Panc1 (cell line): ENCODE data around the gene NR2F1. TPM values are rescaled to one million over a fixed set of nuclear protein-coding genes. Genes with fewer than 3 reads are reported as not detected.

Experiments used
- ATAC-seq: fragments of 200-7000 bp; cut with Tn5 transposase; 2 replicates; pipeline ENCODE4 v1.9.1; 2020; ENCODE audit warnings: mild to moderate bottlenecking, moderate library complexity
- BruUV-seq: library from RNA; stranded (reverse); fragments of 400-500 nt; replicated peaks from 2 replicates; lab custom pipeline; 2021; lab: Mats Ljungman, UMichigan
- CTCF ChIA-PET: fragments of 300-600 bp; sonication (Branson Sonifier 250); formaldehyde crosslinking; loops from one replicate; lab custom pipeline; 2022; ENCODE audit warnings: antibody characterized with exemption; lab: Charles Lee
- POLR2A ChIA-PET: fragments of 300-600 bp; sonication (Branson Sonifier 250); formaldehyde crosslinking; loops from one replicate; lab custom pipeline; 2022; ENCODE audit warnings: antibody characterized with exemption; lab: Charles Lee
- DNase-seq: peaks from one replicate; pipeline ENCODE4 v3.0.0-alpha.2; 2010; ENCODE audit warnings: low read depth, low spot score
- H3K27ac ChIP-seq: 2 replicates; pipeline ENCODE4 v1.5.1; 2011; ENCODE audit warnings: mild to moderate bottlenecking, low read length, inconsistent platforms
- H3K27me3 ChIP-seq: fragments of 200-500 bp; sonication (Bioruptor generic); 2 replicates; pipeline ENCODE4 v1.6.0; 2014; ENCODE audit warnings: low read length, inconsistent platforms; ENCODE audit not compliant: control insufficient read depth, insufficient read depth
- H3K36me3 ChIP-seq: fragments of 200-500 bp; sonication (Bioruptor generic); 2 replicates; pipeline ENCODE4 v1.5.1; 2014; ENCODE audit warnings: inconsistent platforms, mild to moderate bottlenecking, low read length, moderate library complexity; ENCODE audit not compliant: control insufficient read depth, insufficient read depth
- H3K4me1 ChIP-seq: 2 replicates; pipeline ENCODE4 v1.5.1; 2011; ENCODE audit warnings: inconsistent platforms, mild to moderate bottlenecking, low read length, moderate library complexity; ENCODE audit not compliant: control insufficient read depth, insufficient read depth
- H3K4me3 ChIP-seq, 2 experiments: 2 replicates each; pipeline ENCODE4 v1.5.1; 2011 to 2012; ENCODE audit warnings: low read depth in 2 of 2, low read length in 2 of 2, mild to moderate bottlenecking in 2 of 2, inconsistent platforms in 1 of 2, moderate library complexity in 1 of 2
- H3K9me3 ChIP-seq: fragments of 200-500 bp; sonication (Bioruptor generic); 2 replicates; pipeline ENCODE4 v1.5.1; 2014; ENCODE audit warnings: low read depth, mild to moderate bottlenecking, inconsistent platforms, low read length, moderate library complexity; ENCODE audit not compliant: control insufficient read depth, insufficient read depth
- CTCF ChIP-seq: fragments of 450-650 bp; IDR thresholded peaks from 2 replicates; pipeline ENCODE4 v1.5.1; 2017; ENCODE audit warnings: mild to moderate bottlenecking
- POLR2AphosphoS5 ChIP-seq: IDR thresholded peaks from 2 replicates; pipeline ENCODE4 v1.6.1; 2012; ENCODE audit warnings: mild to moderate bottlenecking, low read depth, low read length, moderate library complexity
- REST ChIP-seq, 2 experiments: IDR thresholded peaks; 2 replicates each; pipeline ENCODE4 v1.6.1; 2011 to 2012; ENCODE audit warnings: low read depth in 2 of 2, control low read depth in 1 of 2, low read length in 1 of 2, mild to moderate bottlenecking in 1 of 2, moderate library complexity in 1 of 2; ENCODE audit not compliant: insufficient read depth in 1 of 2
- SIN3A ChIP-seq: IDR thresholded peaks from 2 replicates; pipeline ENCODE4 v1.6.1; 2012; ENCODE audit warnings: low read depth, mild to moderate bottlenecking, low read length, moderate library complexity, borderline replicate concordance; ENCODE audit not compliant: insufficient read depth
- TCF7L2 ChIP-seq: IDR thresholded peaks from 2 replicates; pipeline ENCODE4 v1.6.1; 2011; ENCODE audit warnings: mild to moderate bottlenecking, low read depth, low read length, inconsistent platforms
- in situ Hi-C: cut with HindIII; loops from 2 replicates; pipeline ENCODE4 v1.10.0; 2016; ENCODE audit warnings: low sequenced_read_pairs, low pct_unique_long_range_greater_than_20kb
- intact Hi-C: fragments of 100-400 bp; cut with micrococcal nuclease; formaldehyde crosslinking; loops from one replicate; pipeline ENCODE4 v1.10.0; 2022; ENCODE audit not compliant: unreplicated experiment
- total RNA-seq: library from RNA; stranded (reverse); gene quantifications from one replicate; pipeline ENCODE4 v1.2.1, GENCODE V29; 2021; ENCODE audit not compliant: unreplicated experiment

NR2F1 gene
- total RNA-seq, 1 experiment from 2014 or later = 49.5 TPM

- TSS peak; percentile 54 for BruUV-seq
- ChIA-PET CTCF (no interaction called here), POLR2A (no interaction called here)
- peaks cover 2% of the 10 kb centered on the region; the same call in 1 of the 2 replicates for H3K36me3 ChIP-seq
- peak overlapping the region; percentile 94 for H3K27ac ChIP-seq
- no peaks in the 10 kb centered on the region for H3K27me3 ChIP-seq
- ATAC-seq (peak; percentile 13; the same call in 1 of the 2 replicates), DNase-seq (no peak)
- TF ChIP-seq TCF7L2 (no peak), SIN3A (0 out of 2 replicates have a peak, but pooled peaks have one; percentile 34), REST (IDR thresholded peaks at IDR 0.05; ENCODE audit: insufficient read depth in 1 of 2, low read depth in 2 of 2, low read length in 1 of 2) (0 out of 4 replicates have a peak, but pooled peaks of 1 of the 2 experiments have one; percentile 23), CTCF (no peak), POLR2AphosphoS5 (peak; percentile 66; the same call in 1 of the 2 replicates)
- in situ Hi-C loops = no loop called here
- peaks cover 34% of the 10 kb centered on the region for H3K4me1 ChIP-seq
- intact Hi-C loops = loop anchor here (2.0 to 10.0 kb wide), 2 partner anchors 221 to 1935 kb away; no protein-coding TSS in a partner anchor
- no peaks in the 10 kb centered on the region for H3K9me3 ChIP-seq
- peak overlapping the region; percentile 68 to 71 for H3K4me3 ChIP-seq
Measured at GRCh38 chr5:93580063-93580926, 2.7 kb upstream of the NR2F1 start.

- peak; percentile 62; the same call in 1 of the 2 replicates for TF ChIP-seq TCF7L2
- TF ChIP-seq SIN3A = no peak; the same call in 1 of the 2 replicates
- no peaks in the 10 kb centered on the region for H3K9me3 ChIP-seq
- ChIA-PET CTCF (no interaction called here), POLR2A (no interaction called here)
- ATAC-seq (peak; percentile 7; the same call in 1 of the 2 replicates), DNase-seq (no peak)
- BruUV-seq = no TSS peak
- H3K36me3 ChIP-seq = peaks cover 2% of the 10 kb centered on the region; the same call in 1 of the 2 replicates
- H3K4me3 ChIP-seq = peak within 1 kb of the TSS; percentile 68 to 71
- H3K4me1 ChIP-seq = peaks cover 27% of the 10 kb centered on the region
- H3K27ac ChIP-seq = peak within 1 kb of the TSS; percentile 94
- in situ Hi-C loops (no loop called here), intact Hi-C loops (loop anchor here (2.0 to 10.0 kb wide), 2 partner anchors 220 to 1936 kb away; no protein-coding TSS in a partner anchor)
- no peaks in the 10 kb centered on the region for H3K27me3 ChIP-seq
Measured at GRCh38 chr5:93580927-93581445, 2.0 kb upstream of the NR2F1 start, which contains the start of gene NR2F1-AS1. NR2F1-AS1 (minus strand) TSS chr5:93581219.
